Cardiac ventricle fibroblast (primary cell): Measurements from ENCODE around the gene KRTAP4-5. TPM values are rescaled to one million over a fixed set of nuclear protein-coding genes. Genes with fewer than 3 reads are reported as not detected.

ENCODE experiments used
- total RNA-seq: library from RNA; depleted of rRNA; stranded (reverse); fragments of >200 nt; gene quantifications from 2 replicates; pipeline ENCODE4 v1.2.3, GENCODE V29; 2015

The KRTAP4-5 gene
- total RNA-seq: not detected in 2 replicates

GRCh38 chr17:41149652-41149985 lies at the start of gene KRTAP4-5:
TSS of gene KRTAP4-5 (minus strand) at chr17:41149825. CDS start at chr17:41149767, 58 bp downstream.

GRCh38 chr17:41189837-41190318 lies 40.3 kb upstream of the KRTAP4-5 start, which contains the start of gene KRTAP9-1:
TSS of gene KRTAP9-1 (plus strand) at chr17:41189887. CDS start at chr17:41189887, 0 bp downstream.

GRCh38 chr17:41184480-41184961 lies 34.9 kb upstream of the KRTAP4-5 start, which contains the start of gene KRTAP4-1:
TSS of gene KRTAP4-1 (minus strand) at chr17:41184911. CDS start at chr17:41184854, 57 bp downstream.

GRCh38 chr17:41177727-41178271 lies 28.2 kb upstream of the KRTAP4-5 start, which contains the start of gene KRTAP4-2:
TSS of gene KRTAP4-2 (minus strand) at chr17:41178221. CDS start at chr17:41178164, 57 bp downstream.

GRCh38 chr17:41168121-41168520 lies 18.5 kb upstream of the KRTAP4-5 start, which contains the start of gene KRTAP4-3:
TSS of gene KRTAP4-3 (minus strand) at chr17:41168221. CDS start at chr17:41168172, 49 bp downstream.

GRCh38 chr17:41160648-41161047 lies 11.0 kb upstream of the KRTAP4-5 start, which contains the start of gene KRTAP4-4:
TSS of gene KRTAP4-4 (minus strand) at chr17:41160748. CDS start at chr17:41160691, 57 bp downstream.

GRCh38 chr17:41140360-41141131 lies 9.1 kb downstream of the KRTAP4-5 start, which contains the start of gene KRTAP4-6:
TSS of gene KRTAP4-6 (minus strand) at chr17:41140544. CDS start at chr17:41140487, 57 bp downstream.

GRCh38 chr17:41123991-41124371 lies 25.6 kb downstream of the KRTAP4-5 start, which contains the start of gene KRTAP4-12:
TSS of gene KRTAP4-12 (minus strand) at chr17:41124182. CDS start at chr17:41124122, 60 bp downstream.

GRCh38 chr17:41117846-41118386 lies 31.7 kb downstream of the KRTAP4-5 start, which contains the start of gene KRTAP4-11:
TSS of gene KRTAP4-11 (minus strand) at chr17:41118373. CDS start at chr17:41118315, 58 bp downstream.

GRCh38 chr17:41105347-41105746 lies 44.3 kb downstream of the KRTAP4-5 start, which contains the start of gene KRTAP4-9:
TSS of gene KRTAP4-9 (plus strand) at chr17:41105389. CDS start at chr17:41105389, 0 bp downstream.

GRCh38 chr17:41101586-41102259 lies 47.9 kb downstream of the KRTAP4-5 start, which contains the start of gene KRTAP4-16:
TSS of gene KRTAP4-16 (minus strand) at chr17:41102209. CDS start at chr17:41102209, 0 bp downstream.

Other genes with a start within 250 kb of the KRTAP4-5 start
- gene KRT23, start 212.2 kb downstream of the KRTAP4-5 start, total RNA-seq: not detected in 2 replicates
- not detected in 2 replicates for gene KRT39, start 182.9 kb downstream of the KRTAP4-5 start, total RNA-seq
- not detected in 2 replicates for gene KRT40, start 165.5 kb downstream of the KRTAP4-5 start, total RNA-seq
- not detected in 2 replicates for gene KRTAP3-3, start 155.7 kb downstream of the KRTAP4-5 start, total RNA-seq
- gene KRTAP3-2, start 149.9 kb downstream of the KRTAP4-5 start, total RNA-seq: not detected in 2 replicates
- gene KRTAP3-1, start 140.7 kb downstream of the KRTAP4-5 start, total RNA-seq: not detected in 2 replicates
- not detected in 2 replicates for gene KRTAP1-5, start 122.6 kb downstream of the KRTAP4-5 start, total RNA-seq
- not detected in 2 replicates for gene KRTAP1-4, start 119.6 kb downstream of the KRTAP4-5 start, total RNA-seq
- not detected in 2 replicates for gene KRTAP1-3, start 115.0 kb downstream of the KRTAP4-5 start, total RNA-seq
- gene KRTAP1-1, start 108.4 kb downstream of the KRTAP4-5 start, total RNA-seq: not detected in 2 replicates
- not detected in 2 replicates for gene KRTAP2-1, start 102.5 kb downstream of the KRTAP4-5 start, total RNA-seq
- not detected in 2 replicates for gene KRTAP2-2, start 94.6 kb downstream of the KRTAP4-5 start, total RNA-seq
- gene KRTAP2-3, start 89.7 kb downstream of the KRTAP4-5 start, total RNA-seq: not detected in 2 replicates
- not detected in 2 replicates for gene KRTAP2-4, start 83.9 kb downstream of the KRTAP4-5 start, total RNA-seq
- gene KRTAP4-7, start 65.7 kb downstream of the KRTAP4-5 start, total RNA-seq: not detected in 2 replicates
- gene KRTAP4-8, start 51.7 kb downstream of the KRTAP4-5 start, total RNA-seq: not detected in 2 replicates
- gene KRTAP4-16, start 47.6 kb downstream of the KRTAP4-5 start, total RNA-seq: not detected in 2 replicates
- gene KRTAP4-9, start 44.4 kb downstream of the KRTAP4-5 start, total RNA-seq: not detected in 2 replicates
- gene KRTAP4-11, start 31.5 kb downstream of the KRTAP4-5 start, total RNA-seq: not detected in 2 replicates
- gene KRTAP4-12, start 25.6 kb downstream of the KRTAP4-5 start, total RNA-seq: not detected in 2 replicates
- gene KRTAP4-6, start 9.3 kb downstream of the KRTAP4-5 start, total RNA-seq: not detected in 2 replicates
- not detected in 2 replicates for gene KRTAP4-4, start 10.9 kb upstream of the KRTAP4-5 start, total RNA-seq
- gene KRTAP4-3, start 18.4 kb upstream of the KRTAP4-5 start, total RNA-seq: not detected in 2 replicates
- gene KRTAP4-2, start 28.4 kb upstream of the KRTAP4-5 start, total RNA-seq: not detected in 2 replicates
- gene KRTAP4-1, start 35.1 kb upstream of the KRTAP4-5 start, total RNA-seq: not detected in 2 replicates
- not detected in 2 replicates for gene KRTAP9-1, start 40.1 kb upstream of the KRTAP4-5 start, total RNA-seq
- gene KRTAP9-2, start 76.8 kb upstream of the KRTAP4-5 start, total RNA-seq: not detected in 2 replicates
- gene KRTAP9-3, start 82.6 kb upstream of the KRTAP4-5 start, total RNA-seq: not detected in 2 replicates
- not detected in 2 replicates for gene KRTAP9-8, start 88.2 kb upstream of the KRTAP4-5 start, total RNA-seq
- not detected in 2 replicates for gene KRTAP9-4, start 99.9 kb upstream of the KRTAP4-5 start, total RNA-seq
- gene KRTAP9-9, start 105.6 kb upstream of the KRTAP4-5 start, total RNA-seq: not detected in 2 replicates
- gene KRTAP9-6, start 115.6 kb upstream of the KRTAP4-5 start, total RNA-seq: not detected in 2 replicates
- gene KRTAP9-7, start 125.9 kb upstream of the KRTAP4-5 start, total RNA-seq: not detected in 2 replicates
- gene KRTAP29-1, start 153.0 kb upstream of the KRTAP4-5 start, total RNA-seq: not detected in 2 replicates
- not detected in 2 replicates for gene KRTAP16-1, start 159.5 kb upstream of the KRTAP4-5 start, total RNA-seq
- not detected in 2 replicates for gene KRTAP17-1, start 165.9 kb upstream of the KRTAP4-5 start, total RNA-seq
- gene KRT33A, start 201.0 kb upstream of the KRTAP4-5 start, total RNA-seq: not detected in 2 replicates
- gene KRT33B, start 220.0 kb upstream of the KRTAP4-5 start, total RNA-seq: not detected in 2 replicates
- not detected in 2 replicates for gene KRT34, start 232.5 kb upstream of the KRTAP4-5 start, total RNA-seq
- not detected in 2 replicates for gene KRT31, start 247.8 kb upstream of the KRTAP4-5 start, total RNA-seq